ENCODE data around the gene HELQ.

The HELQ gene

GRCh38 chr4:83449009-83449408, 6.6 kb downstream of the HELQ start:
- H3K27me3 ChIP-seq (ENCODE audit: insufficient read depth, low read depth) = no peaks in the 10 kb centered on the region
- peaks cover 2% of the 10 kb centered on the region; the same call in 1 of the 2 replicates for H3K79me2 ChIP-seq (ENCODE audit: insufficient read depth, low read depth)
- H3K36me3 ChIP-seq (ENCODE audit: insufficient read depth) = no peaks in the 10 kb centered on the region
- H3K4me1 ChIP-seq (ENCODE audit: low read depth, poor library complexity, severe bottlenecking) = peaks cover 3% of the 10 kb centered on the region
- H3K4me3 ChIP-seq (IDR thresholded peaks at IDR 0.05; ENCODE audit: insufficient read depth, low read depth, low read length) = no peak overlapping the region
- H4K20me1 ChIP-seq (ENCODE audit: insufficient read depth) = no peaks in the 10 kb centered on the region
- H3K27ac ChIP-seq = no peak overlapping the region
- TF ChIP-seq, protein P1, sequence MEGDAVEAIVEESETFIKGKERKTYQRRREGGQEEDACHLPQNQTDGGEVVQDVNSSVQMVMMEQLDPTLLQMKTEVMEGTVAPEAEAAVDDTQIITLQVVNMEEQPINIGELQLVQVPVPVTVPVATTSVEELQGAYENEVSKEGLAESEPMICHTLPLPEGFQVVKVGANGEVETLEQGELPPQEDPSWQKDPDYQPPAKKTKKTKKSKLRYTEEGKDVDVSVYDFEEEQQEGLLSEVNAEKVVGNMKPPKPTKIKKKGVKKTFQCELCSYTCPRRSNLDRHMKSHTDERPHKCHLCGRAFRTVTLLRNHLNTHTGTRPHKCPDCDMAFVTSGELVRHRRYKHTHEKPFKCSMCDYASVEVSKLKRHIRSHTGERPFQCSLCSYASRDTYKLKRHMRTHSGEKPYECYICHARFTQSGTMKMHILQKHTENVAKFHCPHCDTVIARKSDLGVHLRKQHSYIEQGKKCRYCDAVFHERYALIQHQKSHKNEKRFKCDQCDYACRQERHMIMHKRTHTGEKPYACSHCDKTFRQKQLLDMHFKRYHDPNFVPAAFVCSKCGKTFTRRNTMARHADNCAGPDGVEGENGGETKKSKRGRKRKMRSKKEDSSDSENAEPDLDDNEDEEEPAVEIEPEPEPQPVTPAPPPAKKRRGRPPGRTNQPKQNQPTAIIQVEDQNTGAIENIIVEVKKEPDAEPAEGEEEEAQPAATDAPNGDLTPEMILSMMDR (conservative IDR thresholded peaks at IDR 0.05; ENCODE audit: low read depth, low read length) = no peak
- H3K4me2 ChIP-seq = no peak overlapping the region
- no peak overlapping the region for H2AFZ ChIP-seq (ENCODE audit: low read depth)
- H3K9ac ChIP-seq = no peak overlapping the region

DNA sequence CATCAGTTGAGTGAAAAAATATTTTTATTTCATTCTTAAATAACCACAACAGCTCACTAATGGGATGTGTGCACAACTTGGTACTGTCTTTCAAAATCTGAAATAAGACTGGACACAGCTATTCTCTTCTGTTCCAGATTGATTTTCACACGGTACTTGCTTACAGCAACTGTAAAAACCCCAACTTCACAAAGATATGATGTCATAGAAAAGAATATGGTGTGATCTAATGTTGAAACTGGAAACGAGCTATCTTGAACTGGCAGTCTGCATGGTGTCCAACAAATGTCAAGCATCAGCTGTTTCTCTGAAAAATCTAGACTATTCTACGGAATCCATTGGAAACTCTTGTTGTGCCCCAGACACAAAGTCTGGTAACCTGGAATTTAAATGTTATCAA, 14.7 kb downstream of the HELQ start:
- no peaks in the 10 kb centered on the region; the same call in 1 of the 2 replicates for H3K36me3 ChIP-seq (ENCODE audit: insufficient read depth)
- no peak overlapping the region for H3K4me3 ChIP-seq (IDR thresholded peaks at IDR 0.05; ENCODE audit: insufficient read depth, low read depth, low read length)
- H2AFZ ChIP-seq (ENCODE audit: low read depth) = no peak overlapping the region
- H3K27me3 ChIP-seq (ENCODE audit: insufficient read depth, low read depth) = no peaks in the 10 kb centered on the region
- H3K9ac ChIP-seq = no peak overlapping the region
- no peaks in the 10 kb centered on the region for H4K20me1 ChIP-seq (ENCODE audit: insufficient read depth)
- no peak overlapping the region for H3K27ac ChIP-seq
- H3K4me1 ChIP-seq (ENCODE audit: low read depth, poor library complexity, severe bottlenecking) = no peaks in the 10 kb centered on the region
- TF ChIP-seq, protein P1 (conservative IDR thresholded peaks at IDR 0.05; ENCODE audit: low read depth, low read length) = no peak
- H3K4me2 ChIP-seq = no peak overlapping the region
- no peaks in the 10 kb centered on the region for H3K79me2 ChIP-seq (ENCODE audit: insufficient read depth, low read depth)

GRCh38 chr4:83440148-83440814, 15.3 kb downstream of the HELQ start:
- Histone ChIP-seq H3K36me3 (ENCODE audit: insufficient read depth) (no peaks in the 10 kb centered on the region; the same call in 1 of the 2 replicates), H3K9ac (no peak overlapping the region), H3K4me3 (IDR thresholded peaks at IDR 0.05; ENCODE audit: insufficient read depth, low read depth, low read length) (no peak overlapping the region), H3K4me1 (ENCODE audit: low read depth, poor library complexity, severe bottlenecking) (no peaks in the 10 kb centered on the region), H3K79me2 (ENCODE audit: insufficient read depth, low read depth) (no peaks in the 10 kb centered on the region), H2AFZ (ENCODE audit: low read depth) (no peak overlapping the region), H3K27me3 (ENCODE audit: insufficient read depth, low read depth) (no peaks in the 10 kb centered on the region), H3K27ac (no peak overlapping the region), H3K4me2 (no peak overlapping the region), H4K20me1 (ENCODE audit: insufficient read depth) (no peaks in the 10 kb centered on the region)
- TF ChIP-seq, protein P1 (conservative IDR thresholded peaks at IDR 0.05; ENCODE audit: low read depth, low read length) = no peak

- no peak overlapping the region for H3K4me3 ChIP-seq (IDR thresholded peaks at IDR 0.05; ENCODE audit: insufficient read depth, low read depth, low read length)
Observed at GRCh38 chr4:83438719-83439118, 16.9 kb downstream of the HELQ start.

More at GRCh38 chr4:83438719-83439118, 16.9 kb downstream of the HELQ start:
- Histone ChIP-seq H3K27ac (no peak overlapping the region), H3K4me2 (no peak overlapping the region), H4K20me1 (ENCODE audit: insufficient read depth) (no peaks in the 10 kb centered on the region), H3K9ac (no peak overlapping the region), H3K79me2 (ENCODE audit: insufficient read depth, low read depth) (no peaks in the 10 kb centered on the region), H3K27me3 (ENCODE audit: insufficient read depth, low read depth) (no peaks in the 10 kb centered on the region), H3K4me1 (ENCODE audit: low read depth, poor library complexity, severe bottlenecking) (no peaks in the 10 kb centered on the region), H3K36me3 (ENCODE audit: insufficient read depth) (no peaks in the 10 kb centered on the region; the same call in 1 of the 2 replicates), H2AFZ (ENCODE audit: low read depth) (no peak overlapping the region)
- TF ChIP-seq, protein P1 (conservative IDR thresholded peaks at IDR 0.05; ENCODE audit: low read depth, low read length) = no peak
